Cardiac fibroblast (primary cell): ENCODE results near the gene TWIST2.
A peak's percentile ranks its signal among the peaks of the same experiment; 100 is the strongest.

Experiments used
- DNase-seq, 2 donors: peaks; one replicate each; pipeline versions ENCODE4 v3.0.0 to v3.0.0-alpha.2; 2010; ENCODE audit warnings: low read depth in 2 of 2
- H3K4me3 ChIP-seq, 2 donors: replicated peaks in 1 of 2; 1 replicate in 1 of 2; 2 replicates in 1 of 2; pipeline ENCODE4 v1.5.1; 2011; ENCODE audit warnings: low read depth in 2 of 2, low read length in 2 of 2, mild to moderate bottlenecking in 2 of 2, moderate library complexity in 1 of 2
- TF ChIP-seq, protein P1 (sequence below): IDR thresholded peaks from one replicate; pipeline ENCODE4 v1.5.1; 2011; ENCODE audit warnings: low read depth, mild to moderate bottlenecking, low read length, inconsistent platforms

TWIST2 gene

DNA sequence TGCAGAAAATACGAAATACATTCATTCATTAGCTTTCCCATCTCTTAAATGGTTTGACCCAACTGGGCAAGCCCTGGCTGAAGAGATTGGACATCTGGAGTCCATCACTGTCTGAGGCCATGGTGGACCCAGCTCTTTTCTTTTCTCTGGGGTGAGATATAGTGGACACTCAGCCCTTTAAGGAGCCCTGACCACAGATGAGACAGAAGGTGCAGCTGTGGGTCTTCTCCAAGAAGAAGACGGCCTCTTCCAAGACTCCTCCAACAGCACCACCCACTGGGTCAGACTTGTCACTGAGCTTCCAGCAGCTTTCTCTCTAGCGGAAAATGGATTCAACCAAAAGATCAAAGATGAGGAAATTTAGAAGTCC is 27.2 kb downstream of the TWIST2 start:
- no peak overlapping the region for H3K4me3 ChIP-seq
- peak; percentile 43 to 44 for DNase-seq
- TF ChIP-seq, protein P1, sequence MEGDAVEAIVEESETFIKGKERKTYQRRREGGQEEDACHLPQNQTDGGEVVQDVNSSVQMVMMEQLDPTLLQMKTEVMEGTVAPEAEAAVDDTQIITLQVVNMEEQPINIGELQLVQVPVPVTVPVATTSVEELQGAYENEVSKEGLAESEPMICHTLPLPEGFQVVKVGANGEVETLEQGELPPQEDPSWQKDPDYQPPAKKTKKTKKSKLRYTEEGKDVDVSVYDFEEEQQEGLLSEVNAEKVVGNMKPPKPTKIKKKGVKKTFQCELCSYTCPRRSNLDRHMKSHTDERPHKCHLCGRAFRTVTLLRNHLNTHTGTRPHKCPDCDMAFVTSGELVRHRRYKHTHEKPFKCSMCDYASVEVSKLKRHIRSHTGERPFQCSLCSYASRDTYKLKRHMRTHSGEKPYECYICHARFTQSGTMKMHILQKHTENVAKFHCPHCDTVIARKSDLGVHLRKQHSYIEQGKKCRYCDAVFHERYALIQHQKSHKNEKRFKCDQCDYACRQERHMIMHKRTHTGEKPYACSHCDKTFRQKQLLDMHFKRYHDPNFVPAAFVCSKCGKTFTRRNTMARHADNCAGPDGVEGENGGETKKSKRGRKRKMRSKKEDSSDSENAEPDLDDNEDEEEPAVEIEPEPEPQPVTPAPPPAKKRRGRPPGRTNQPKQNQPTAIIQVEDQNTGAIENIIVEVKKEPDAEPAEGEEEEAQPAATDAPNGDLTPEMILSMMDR: peak; percentile 22

DNA sequence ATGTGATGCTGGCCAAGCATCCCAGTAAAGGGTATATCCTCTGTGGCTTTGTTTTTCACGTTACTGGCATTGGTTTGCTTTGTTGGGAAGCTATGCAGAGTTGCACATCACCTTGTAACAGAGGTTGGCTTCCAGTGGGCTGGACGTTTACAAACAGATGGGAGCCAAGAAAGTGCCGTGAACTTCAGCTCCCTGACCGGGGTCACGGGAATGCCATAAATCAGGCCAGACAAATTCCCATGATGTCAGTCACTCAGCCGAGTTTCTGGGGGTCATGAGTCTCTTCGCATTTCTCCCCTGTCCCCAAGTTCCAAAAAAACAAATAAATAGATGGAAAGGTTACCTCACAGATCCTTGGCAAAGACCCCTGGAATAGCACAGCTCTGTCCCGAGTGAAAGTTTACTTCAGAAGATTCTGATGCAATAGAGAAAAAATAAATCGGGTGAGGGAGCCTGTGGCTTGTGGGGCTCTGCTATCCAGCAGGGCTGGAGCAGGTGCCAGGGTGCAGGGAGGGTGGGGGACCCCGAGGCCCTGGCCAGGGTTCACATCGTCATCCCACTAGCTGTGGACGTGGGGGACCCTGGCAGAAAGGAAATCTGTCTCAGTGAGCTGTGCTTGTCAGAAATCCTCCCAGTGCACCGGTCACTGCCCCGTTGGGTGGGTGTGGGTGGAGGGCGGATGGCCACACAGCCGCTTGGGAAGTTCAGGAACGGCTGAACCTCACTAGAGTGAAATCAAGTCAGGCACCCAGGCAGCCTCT is 27.8 kb downstream of the TWIST2 start:
- no peak overlapping the region for H3K4me3 ChIP-seq
- peak in 1 of 2 donors; percentile 38 for DNase-seq
- TF ChIP-seq, protein P1: no peak

DNA sequence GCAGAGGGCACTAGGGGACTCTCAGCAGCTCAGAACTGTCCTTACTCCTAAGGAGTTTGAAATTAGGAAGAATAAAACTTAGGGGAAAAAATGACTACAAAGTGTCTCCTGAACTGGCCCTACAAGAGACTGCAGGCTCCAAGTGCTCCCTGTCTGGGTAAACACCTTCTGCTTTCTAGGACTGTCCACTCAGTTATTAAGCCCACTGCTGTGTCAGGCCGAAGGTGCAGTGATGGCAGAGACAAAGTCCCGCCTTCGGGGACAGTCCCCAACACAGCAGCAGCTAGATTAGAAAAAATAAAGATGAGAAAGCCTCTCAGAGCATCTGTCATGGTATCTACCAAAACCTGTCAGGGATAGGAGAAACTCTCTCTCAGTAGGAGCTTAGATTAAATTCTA is 28.3 kb downstream of the TWIST2 start:
- TF ChIP-seq, protein P1: no peak
- DNase-seq: no peak
- H3K4me3 ChIP-seq: no peak overlapping the region

DNA sequence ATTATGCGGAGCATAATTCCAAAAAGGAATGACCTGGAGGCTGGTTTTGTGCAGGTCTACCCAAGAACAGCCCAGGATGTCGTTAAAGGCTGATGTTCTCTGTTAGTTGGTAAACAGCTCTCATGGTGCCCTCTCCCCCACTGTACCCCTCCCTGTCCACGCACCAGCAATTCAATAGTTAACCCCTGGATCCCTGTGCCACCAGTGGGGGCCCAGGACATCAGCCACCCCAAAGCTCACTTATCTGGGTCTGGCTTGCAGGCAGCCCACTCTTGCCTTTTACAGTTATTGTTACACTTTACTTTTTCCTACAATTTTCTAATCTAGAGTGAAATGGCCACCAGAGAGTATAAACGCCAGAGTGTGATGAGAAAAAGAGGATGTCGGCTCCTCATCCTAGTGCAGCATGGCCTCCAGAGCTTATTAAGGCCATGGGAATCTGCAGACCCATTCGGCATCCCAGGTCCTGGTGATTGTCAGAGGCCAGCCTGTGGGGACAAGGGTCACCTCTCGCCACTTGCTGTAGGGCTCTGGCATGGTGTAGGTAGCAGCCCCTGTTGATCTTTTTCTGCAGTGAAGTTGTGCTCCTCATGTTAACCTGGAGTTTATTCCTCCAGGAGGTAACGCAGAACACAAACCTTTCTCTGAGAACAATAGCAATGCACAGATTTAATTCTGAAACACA is 30.3 kb downstream of the TWIST2 start:
- TF ChIP-seq, protein P1: no peak
- no peak overlapping the region for H3K4me3 ChIP-seq
- no peak for DNase-seq

DNA sequence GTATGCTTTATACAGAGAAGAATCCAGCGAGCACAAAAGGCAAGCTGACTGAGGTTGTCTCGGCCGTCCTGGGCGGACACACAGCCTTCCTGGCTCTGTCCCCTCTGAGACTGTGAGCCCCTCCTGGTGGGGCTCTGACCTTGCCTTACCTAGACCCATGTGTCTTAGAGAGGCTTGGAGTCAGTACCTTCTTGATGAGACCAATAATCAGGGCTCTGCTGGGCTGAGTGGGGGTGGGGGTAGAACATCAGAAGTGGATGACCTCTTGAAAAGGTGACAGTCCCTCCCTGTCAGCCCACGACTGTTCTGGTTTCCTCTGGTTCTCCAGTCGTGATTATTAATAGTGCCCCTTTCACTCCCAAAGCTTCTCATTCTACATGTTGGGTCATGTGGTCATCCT is 31.2 kb downstream of the TWIST2 start:
- no peak overlapping the region for H3K4me3 ChIP-seq
- no peak for DNase-seq
- TF ChIP-seq, protein P1: no peak

DNA sequence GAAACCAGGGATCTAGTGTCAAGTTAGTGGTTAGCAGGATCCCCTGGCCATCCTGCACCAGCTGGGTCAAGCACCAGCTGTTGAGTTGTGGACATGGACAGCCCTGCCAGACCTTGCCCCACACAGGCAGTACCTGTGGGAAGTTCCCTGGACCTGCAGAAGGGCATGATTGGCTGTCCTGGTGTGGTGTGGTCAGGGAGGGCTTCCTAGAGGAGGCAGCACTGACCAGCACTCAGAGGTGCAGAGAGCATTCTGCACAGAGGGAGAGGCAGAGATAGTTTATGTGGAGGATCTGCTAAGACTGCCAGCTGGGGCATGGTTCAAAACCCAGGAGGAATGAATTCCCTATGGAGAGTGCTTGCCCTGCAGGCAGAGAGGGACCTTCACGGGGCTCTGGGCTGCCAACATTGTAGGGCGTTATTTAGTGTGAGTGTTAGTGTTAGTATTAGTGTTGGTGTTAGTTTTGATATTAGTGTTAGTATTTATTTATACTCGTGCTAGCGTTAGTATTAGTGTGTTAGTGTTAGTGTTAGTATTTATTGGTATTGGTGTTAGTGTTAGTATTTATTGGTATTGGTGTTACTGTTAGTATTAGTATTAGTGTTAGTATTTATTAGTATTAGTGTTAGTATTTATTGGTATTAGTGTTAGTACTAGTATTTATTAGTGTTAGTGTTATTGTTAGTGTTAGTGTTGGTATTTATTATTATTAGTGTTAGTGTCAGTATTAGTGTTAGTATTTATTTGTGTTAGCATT is 31.9 kb downstream of the TWIST2 start:
- no peak for DNase-seq

More for the DNA sequence above, 31.9 kb downstream of the TWIST2 start:
- TF ChIP-seq, protein P1: no peak
- H3K4me3 ChIP-seq: no peak overlapping the region
